GM23338 (cell line): ENCODE data around the gene RAB22A. TPM values are rescaled to one million over a fixed set of nuclear protein-coding genes. Genes with fewer than 3 reads are reported as not detected.

ENCODE experiments used
- ATAC-seq: fragments of 200-7000 bp; cut with Tn5 transposase; 3 replicates; pipeline ENCODE4 v1.9.1; 2020
- DNase-seq: peaks from one replicate; pipeline ENCODE4 v3.0.0-alpha.2; 2015; ENCODE audit warnings: low spot score
- H2AFZ ChIP-seq: fragments of 200-600 bp; sonication (generic); 2 replicates; pipeline ENCODE4 v1.8.0; 2016; ENCODE audit warnings: antibody characterized with exemption, mild to moderate bottlenecking, moderate library complexity
- H3F3A ChIP-seq: fragments of 200-600 bp; sonication (generic); replicated peaks from 2 replicates; pipeline ENCODE4 v1.8.0; 2017; ENCODE audit warnings: antibody characterized with exemption, mixed run types, low read depth
- H3K27ac ChIP-seq: fragments of 200-600 bp; sonication (generic); 2 replicates; pipeline ENCODE4 v1.6.1; 2016; ENCODE audit warnings: low read depth
- H3K27me3 ChIP-seq: fragments of 200-600 bp; sonication (generic); 2 replicates; pipeline ENCODE4 v1.8.0; 2016; ENCODE audit warnings: mild to moderate bottlenecking, mixed run types, moderate library complexity; ENCODE audit not compliant: insufficient read depth
- H3K36me3 ChIP-seq: fragments of 200-600 bp; sonication (generic); 2 replicates; pipeline ENCODE4 v1.8.0; 2016; ENCODE audit warnings: mild to moderate bottlenecking; ENCODE audit not compliant: insufficient read depth
- H3K4me1 ChIP-seq: fragments of 200-600 bp; sonication (generic); 2 replicates; pipeline ENCODE4 v1.8.0; 2016; ENCODE audit warnings: mild to moderate bottlenecking, moderate library complexity; ENCODE audit not compliant: insufficient read depth
- H3K4me2 ChIP-seq: fragments of 200-600 bp; sonication (generic); 2 replicates; pipeline ENCODE4 v1.7.1; 2017; ENCODE audit warnings: mixed run types
- H3K4me3 ChIP-seq: fragments of 200-600 bp; sonication (generic); 2 replicates; pipeline ENCODE4 v1.6.1; 2016; ENCODE audit warnings: mixed run types
- H3K79me2 ChIP-seq: fragments of 200-600 bp; sonication (generic); replicated peaks from 2 replicates; pipeline ENCODE4 v1.8.0; 2017; ENCODE audit warnings: mild to moderate bottlenecking; ENCODE audit not compliant: insufficient read depth
- H3K9me2 ChIP-seq: fragments of 200-600 bp; sonication (generic); 2 replicates; pipeline ENCODE4 v1.8.0; 2017; ENCODE audit not compliant: insufficient read depth
- H4K20me1 ChIP-seq: fragments of 200-600 bp; sonication (generic); replicated peaks from 2 replicates; pipeline ENCODE4 v1.8.0; 2017; ENCODE audit warnings: mild to moderate bottlenecking; ENCODE audit not compliant: insufficient read depth
- H3K27ac Mint-ChIP-seq: 2 replicates; pipeline ENCODE4 v1.8.0; 2020; ENCODE audit warnings: inconsistent platforms, mild to moderate bottlenecking, moderate library complexity, mixed read lengths
- H3K27me3 Mint-ChIP-seq: 3 replicates; pipeline ENCODE4 v1.8.0; 2022; ENCODE audit warnings: low read depth, mild to moderate bottlenecking, moderate library complexity, mixed read lengths, inconsistent platforms; ENCODE audit not compliant: insufficient read depth, poor library complexity
- H3K36me3 Mint-ChIP-seq: 3 replicates; pipeline ENCODE4 v1.8.0; 2021; ENCODE audit warnings: low read depth, mild to moderate bottlenecking, inconsistent platforms, moderate library complexity, mixed read lengths
- H3K4me1 Mint-ChIP-seq: 3 replicates; pipeline ENCODE4 v1.8.0; 2020; ENCODE audit warnings: mild to moderate bottlenecking, inconsistent platforms, mixed read lengths
- H3K4me3 Mint-ChIP-seq: 3 replicates; pipeline ENCODE4 v1.8.0; 2021; ENCODE audit warnings: moderate library complexity, mild to moderate bottlenecking, inconsistent platforms, mixed read lengths
- H3K9me3 Mint-ChIP-seq: 3 replicates; pipeline ENCODE4 v1.8.0; 2020; ENCODE audit warnings: moderate library complexity, mild to moderate bottlenecking, inconsistent platforms, mixed read lengths
- CREB1 ChIP-seq: fragments of 250-450 bp; sonication (Bioruptor Pico); IDR thresholded peaks from 2 replicates; pipeline ENCODE4 v1.5.0; 2020; ENCODE audit warnings: low read depth, mild to moderate bottlenecking, moderate library complexity
- CTCF ChIP-seq, 2 experiments: fragments of 200-600 bp in 1 of 2; sonication (generic) in 1 of 2; conservative IDR thresholded peaks; 2 replicates each; pipeline versions ENCODE4 v1.5.1 to v1.6.1; 2016 to 2017; ENCODE audit warnings: antibody characterized with exemption in 2 of 2, low read depth in 2 of 2, mild to moderate bottlenecking in 2 of 2, moderate library complexity in 1 of 2
- ETS1 ChIP-seq: IDR thresholded peaks from 2 replicates; pipeline ENCODE4 v1.6.1; 2016; ENCODE audit warnings: antibody characterized with exemption
- EZH2phosphoT487 ChIP-seq: fragments of 200-600 bp; sonication (generic); IDR thresholded peaks from one replicate; pipeline ENCODE4 v1.8.1; 2018; ENCODE audit warnings: antibody characterized with exemption; ENCODE audit not compliant: unreplicated experiment
- JUNB ChIP-seq: IDR thresholded peaks from one replicate; pipeline ENCODE4 v1.6.1; 2016; ENCODE audit warnings: antibody characterized with exemption; ENCODE audit not compliant: unreplicated experiment
- NANOG ChIP-seq: IDR thresholded peaks from 2 replicates; pipeline ENCODE4 v1.6.1; 2016; ENCODE audit warnings: antibody characterized with exemption, borderline replicate concordance
- POLR2AphosphoS5 ChIP-seq: IDR thresholded peaks from 2 replicates; pipeline ENCODE4 v1.6.1; 2016; ENCODE audit warnings: antibody characterized with exemption, low read depth
- STAT1 ChIP-seq: IDR thresholded peaks from one replicate; pipeline ENCODE4 v1.6.1; 2016; ENCODE audit warnings: antibody characterized with exemption; ENCODE audit not compliant: unreplicated experiment
- ZNF331 ChIP-seq: fragments of 250-450 bp; sonication (Bioruptor Pico); IDR thresholded peaks from 2 replicates; pipeline ENCODE4 v1.5.0; 2020; ENCODE audit warnings: low read depth, mild to moderate bottlenecking, moderate library complexity
- ZNF462 ChIP-seq: fragments of 250-450 bp; sonication (Bioruptor Pico); IDR thresholded peaks from 2 replicates; pipeline ENCODE4 v1.5.0; 2020; ENCODE audit warnings: mild to moderate bottlenecking, moderate library complexity
- polyA plus RNA-seq: library from polyadenylated mRNA; unstranded; fragments of >200 nt; fragmentation: Nextera tagmentation; extraction: Ambion mirVana; gene quantifications from 2 replicates; pipeline ENCODE4 v1.2.1, GENCODE V29; 2016
- total RNA-seq: library from RNA; depleted of rRNA; stranded (reverse); fragments of >200 nt; shearing (Covaris generic); gene quantifications from 2 replicates; pipeline ENCODE4 v1.2.3, GENCODE V29; 2014

RAB22A gene
- total and polyA plus RNA-seq, 2 experiments from 2014 or later = 3.3 to 6.8 TPM

GRCh38 chr20:58399926-58400325 is 90.4 kb downstream of the RAB22A start:
- H3K27ac Mint-ChIP-seq = no peak overlapping the region; the same call in 1 of the 2 replicates
- H4K20me1 ChIP-seq = peaks cover 49% of the 10 kb centered on the region

GRCh38 chr20:58401162-58401561 is 91.6 kb downstream of the RAB22A start:
- Histone ChIP-seq H2AFZ (no peak overlapping the region), H3K4me1 (peaks cover 54% of the 10 kb centered on the region), H4K20me1 (peaks cover 39% of the 10 kb centered on the region), H3K4me3 (no peak overlapping the region), H3K4me2 (no peak overlapping the region), H3K79me2 (peaks cover 100% of the 10 kb centered on the region), H3K27ac (no peak overlapping the region), H3K9me2 (no peaks in the 10 kb centered on the region), H3F3A (no peaks in the 10 kb centered on the region), H3K27me3 (no peaks in the 10 kb centered on the region), H3K36me3 (no peaks in the 10 kb centered on the region)
- Mint-ChIP-seq H3K27ac (no peak overlapping the region), H3K27me3 (no peaks in the 10 kb centered on the region), H3K36me3 (no peaks in the 10 kb centered on the region), H3K9me3 (no peaks in the 10 kb centered on the region), H3K4me3 (no peak overlapping the region), H3K4me1 (peaks cover 25% of the 10 kb centered on the region)
- ATAC-seq (no peak), DNase-seq (no peak)
- no peak for TF ChIP-seq ZNF331
- TF ChIP-seq POLR2AphosphoS5 = no peak
- TF ChIP-seq EZH2phosphoT487 = no peak
- TF ChIP-seq NANOG = no peak
- TF ChIP-seq JUNB = no peak
- TF ChIP-seq ZNF462 (CRISPR knock-in tag) = no peak
- TF ChIP-seq ETS1 = no peak
- no peak for TF ChIP-seq CREB1 (CRISPR knock-in tag)
- no peak for TF ChIP-seq STAT1

More at GRCh38 chr20:58399926-58400325, 90.4 kb downstream of the RAB22A start:
- Histone ChIP-seq H3K36me3 (no peaks in the 10 kb centered on the region), H3K4me1 (peaks cover 56% of the 10 kb centered on the region), H3F3A (no peaks in the 10 kb centered on the region), H3K4me2 (peak overlapping the region; percentile 61), H3K27me3 (no peaks in the 10 kb centered on the region), H3K4me3 (no peak overlapping the region), H3K9me2 (no peaks in the 10 kb centered on the region), H3K27ac (peak overlapping the region; percentile 50), H2AFZ (no peak overlapping the region), H3K79me2 (peaks cover 100% of the 10 kb centered on the region)
- Mint-ChIP-seq H3K36me3 (no peaks in the 10 kb centered on the region), H3K4me3 (no peak overlapping the region), H3K9me3 (no peaks in the 10 kb centered on the region), H3K4me1 (peaks cover 33% of the 10 kb centered on the region), H3K27me3 (no peaks in the 10 kb centered on the region)
- ATAC-seq (peak; percentile 78), DNase-seq (peak; percentile 62)
- TF ChIP-seq CREB1 (CRISPR knock-in tag) (no peak), CTCF (conservative IDR thresholded peaks at IDR 0.05; ENCODE audit: low read depth in 2 of 2) (0 out of 4 replicates have a peak, but pooled peaks of 1 of the 2 experiments have one; percentile 5)
